PC-3 (cell line): ENCODE measurements around the gene FXYD5. TPM values are rescaled to one million over a fixed set of nuclear protein-coding genes. Genes with fewer than 3 reads are reported as not detected.
A peak's percentile ranks its signal among the peaks of the same experiment; 100 is the strongest.

Experiments used
- ATAC-seq: fragments of 200-7000 bp; cut with Tn5 transposase; 2 replicates; pipeline ENCODE4 v1.9.1; 2020; ENCODE audit warnings: mild to moderate bottlenecking, moderate library complexity
- BruUV-seq: library from RNA; stranded (reverse); fragments of 400-500 nt; replicated peaks from 2 replicates; lab custom pipeline; 2021; lab: Mats Ljungman, UMichigan
- CTCF ChIA-PET: fragments of 300-600 bp; sonication (Branson Sonifier 250); formaldehyde crosslinking; loops from one replicate; lab custom pipeline; 2022; ENCODE audit warnings: antibody characterized with exemption; lab: Charles Lee
- POLR2A ChIA-PET: fragments of 300-600 bp; sonication (Branson Sonifier 250); formaldehyde crosslinking; loops from one replicate; lab custom pipeline; 2022; ENCODE audit warnings: antibody characterized with exemption; ENCODE audit not compliant: unreplicated experiment; lab: Charles Lee
- DNase-seq: peaks from one replicate; pipeline ENCODE4 v3.0.0-alpha.2; 2015
- H2AFZ ChIP-seq: fragments of 300-600 bp; sonication (generic); 2 replicates; pipeline ENCODE4 v1.6.0; 2016; ENCODE audit warnings: antibody characterized with exemption, low read length
- H3F3A ChIP-seq: fragments of 300-600 bp; sonication (generic); one replicate; pipeline ENCODE4 v1.6.0; 2017; ENCODE audit warnings: antibody characterized with exemption, low read length, control low read depth, mild to moderate bottlenecking; ENCODE audit not compliant: unreplicated experiment
- H3K27ac ChIP-seq: fragments of 300-600 bp; sonication (generic); 2 replicates; pipeline ENCODE4 v1.5.1; 2016; ENCODE audit warnings: mild to moderate bottlenecking, low read length
- H3K27me3 ChIP-seq: fragments of 300-600 bp; sonication (generic); 2 replicates; pipeline ENCODE4 v1.6.1; 2016; ENCODE audit warnings: low read length, mixed read lengths
- H3K36me3 ChIP-seq: fragments of 300-600 bp; sonication (generic); 2 replicates; pipeline ENCODE4 v1.6.1; 2016; ENCODE audit warnings: low read depth, mixed run types, low read length, mixed read lengths
- H3K4me1 ChIP-seq: fragments of 300-600 bp; sonication (generic); 2 replicates; pipeline ENCODE4 v1.5.1; 2016; ENCODE audit warnings: low read length; ENCODE audit not compliant: insufficient read depth
- H3K4me2 ChIP-seq: fragments of 300-600 bp; sonication (generic); 2 replicates; pipeline ENCODE4 v1.6.0; 2016; ENCODE audit warnings: low read length
- H3K4me3 ChIP-seq: fragments of 300-600 bp; sonication (generic); 2 replicates; pipeline ENCODE4 v1.5.1; 2016; ENCODE audit warnings: mild to moderate bottlenecking, low read length, mixed read lengths
- H3K79me2 ChIP-seq: fragments of 300-600 bp; sonication (generic); 2 replicates; pipeline ENCODE4 v1.6.1; 2017; ENCODE audit warnings: low read length, mixed read lengths
- H3K9ac ChIP-seq: fragments of 300-600 bp; sonication (generic); 2 replicates; pipeline ENCODE4 v1.6.0; 2016; ENCODE audit warnings: mild to moderate bottlenecking, low read length
- H3K9me2 ChIP-seq: fragments of 300-600 bp; sonication (generic); replicated peaks from 2 replicates; pipeline ENCODE4 v1.6.1; 2016; ENCODE audit warnings: mixed run types, low read length, mixed read lengths
- H3K9me3 ChIP-seq: fragments of 300-600 bp; sonication (generic); 2 replicates; pipeline ENCODE4 v1.6.1; 2016; ENCODE audit warnings: low read length, mixed read lengths
- H4K20me1 ChIP-seq: fragments of 300-600 bp; sonication (generic); 2 replicates; pipeline ENCODE4 v1.6.1; 2016; ENCODE audit warnings: low read length, mixed read lengths
- CTCF ChIP-seq: fragments of 300-600 bp; sonication (generic); conservative IDR thresholded peaks from 2 replicates; pipeline ENCODE4 v1.5.1; 2017; ENCODE audit warnings: antibody characterized with exemption, low read depth, mild to moderate bottlenecking, low read length
- EZH2 ChIP-seq: fragments of 300-600 bp; sonication (generic); IDR thresholded peaks from one replicate; pipeline ENCODE4 v1.6.1; 2017; ENCODE audit warnings: antibody characterized with exemption, mild to moderate bottlenecking, low read length; ENCODE audit not compliant: unreplicated experiment
- EZH2phosphoT487 ChIP-seq: fragments of 300-600 bp; sonication (generic); IDR thresholded peaks from 2 replicates; pipeline ENCODE4 v1.6.1; 2018; ENCODE audit warnings: mild to moderate bottlenecking, antibody characterized with exemption, low read length, borderline replicate concordance
- intact Hi-C: fragments of 100-400 bp; cut with micrococcal nuclease; formaldehyde crosslinking; loops from 2 replicates; pipeline ENCODE4 v1.9.0; 2023
- total RNA-seq: library from RNA; depleted of rRNA; stranded (reverse); fragments of >200 nt; gene quantifications from 2 replicates; pipeline ENCODE4 v1.2.3, GENCODE V29; 2014

Gene FXYD5
- total RNA-seq, 1 experiment from 2014 or later = 123 TPM

- Histone ChIP-seq H3K4me2 (peak overlapping the region; percentile 50), H3K27ac (peak overlapping the region; percentile 89), H3K4me3 (no peak overlapping the region), H3K27me3 (no peaks in the 10 kb centered on the region), H3F3A (no peaks in the 10 kb centered on the region), H3K36me3 (no peaks in the 10 kb centered on the region), H3K9me3 (no peaks in the 10 kb centered on the region), H3K9me2 (no peaks in the 10 kb centered on the region), H3K79me2 (no peaks in the 10 kb centered on the region), H3K9ac (peak overlapping the region; percentile 45), H3K4me1 (peaks cover 7% of the 10 kb centered on the region), H2AFZ (no peak overlapping the region), H4K20me1 (no peaks in the 10 kb centered on the region)
- BruUV-seq = no TSS peak
- DNase-seq (peak; percentile 80), ATAC-seq (peak; percentile 88)
- intact Hi-C loops = no loop called here
- POLR2A ChIA-PET = no interaction called here
- no peak for TF ChIP-seq EZH2phosphoT487
- CTCF ChIA-PET = no interaction called here
These were observed 47.0 kb upstream of the FXYD5 start for GRCh38 chr19:35107545-35107944.

DNA sequence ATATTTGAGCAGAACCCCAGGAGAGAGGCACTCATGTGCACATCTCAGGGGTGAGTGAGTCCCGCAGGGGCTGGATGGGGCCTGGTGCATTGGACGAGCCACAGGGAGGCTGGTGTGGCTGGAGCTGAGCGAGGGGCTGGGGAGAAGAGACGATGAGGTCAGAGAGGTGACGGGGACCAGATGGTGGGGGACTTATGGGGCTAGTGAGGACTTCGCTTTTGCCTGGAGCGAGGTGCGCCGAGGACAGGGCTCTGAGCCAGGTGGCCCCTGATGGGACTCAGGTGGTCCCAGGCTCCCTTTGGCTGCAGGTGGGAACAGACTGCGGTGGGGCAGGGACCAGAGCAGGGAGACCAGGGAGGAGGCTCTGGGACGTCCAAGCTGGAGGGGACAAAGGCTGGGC, 45.8 kb upstream of the FXYD5 start:
- no peaks in the 10 kb centered on the region for H3K9me3 ChIP-seq
- no peaks in the 10 kb centered on the region for H4K20me1 ChIP-seq
- intact Hi-C loops = no loop called here
- no peak for ATAC-seq
- H3K9me2 ChIP-seq = no peaks in the 10 kb centered on the region
- H3K27me3 ChIP-seq = no peaks in the 10 kb centered on the region
- DNase-seq = no peak
- H3K36me3 ChIP-seq = no peaks in the 10 kb centered on the region
- CTCF ChIA-PET = no interaction called here
- H3F3A ChIP-seq = no peaks in the 10 kb centered on the region
- BruUV-seq = no TSS peak
- TF ChIP-seq EZH2phosphoT487 (no peak), CTCF (no peak)
- no peak overlapping the region for H3K4me2 ChIP-seq
- POLR2A ChIA-PET = no interaction called here
- H3K4me1 ChIP-seq = peaks cover 7% of the 10 kb centered on the region
- no peak overlapping the region for H3K4me3 ChIP-seq
- H3K9ac ChIP-seq = no peak overlapping the region
- H3K79me2 ChIP-seq = no peaks in the 10 kb centered on the region
- no peak overlapping the region for H2AFZ ChIP-seq
- no peak overlapping the region for H3K27ac ChIP-seq

DNA sequence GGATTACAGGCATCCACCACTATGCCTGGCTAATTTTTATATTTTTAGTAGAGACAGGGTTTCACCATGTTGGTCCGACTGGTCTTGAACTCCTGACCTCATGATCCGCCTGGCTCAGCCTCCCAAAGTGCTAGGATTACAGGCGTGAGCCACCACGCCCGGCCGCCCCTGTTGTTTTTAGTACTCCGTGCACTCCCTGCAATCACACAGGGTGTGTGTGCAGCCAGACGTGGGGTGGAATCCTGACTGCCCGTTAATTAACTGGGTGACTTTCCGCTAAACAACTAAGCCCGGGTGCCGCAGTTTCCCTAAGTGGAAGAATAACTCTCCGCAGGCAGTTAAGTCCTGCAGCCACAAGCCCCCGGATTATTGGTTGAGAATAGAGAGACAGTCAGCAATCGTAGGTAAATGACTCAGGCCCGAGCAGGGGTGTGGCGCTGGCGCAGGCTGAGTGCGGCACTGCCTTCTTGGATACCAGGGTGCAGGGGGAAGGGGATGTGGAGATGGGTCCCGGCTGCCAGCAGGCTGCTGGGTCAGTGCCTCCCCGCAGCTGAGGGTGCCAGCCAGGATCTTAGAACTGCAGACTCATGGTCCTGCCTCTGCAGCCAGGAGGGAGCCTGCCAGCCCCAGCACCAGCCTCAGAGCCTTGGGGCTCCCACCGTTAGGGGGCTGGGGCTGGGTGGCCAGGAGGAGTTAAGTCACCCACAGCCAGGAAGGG, 45.0 kb upstream of the FXYD5 start:
- Histone ChIP-seq H2AFZ (no peak overlapping the region), H4K20me1 (no peaks in the 10 kb centered on the region), H3K27ac (no peak overlapping the region), H3K36me3 (no peaks in the 10 kb centered on the region), H3K4me1 (peaks cover 12% of the 10 kb centered on the region), H3K9ac (no peak overlapping the region), H3F3A (no peaks in the 10 kb centered on the region), H3K4me2 (no peak overlapping the region), H3K27me3 (no peaks in the 10 kb centered on the region), H3K4me3 (no peak overlapping the region), H3K79me2 (no peaks in the 10 kb centered on the region), H3K9me3 (no peaks in the 10 kb centered on the region), H3K9me2 (no peaks in the 10 kb centered on the region)
- no TSS peak for BruUV-seq
- ATAC-seq (no peak), DNase-seq (no peak)
- intact Hi-C loops = no loop called here
- TF ChIP-seq CTCF (no peak), EZH2phosphoT487 (no peak), EZH2 (no peak)
- CTCF ChIA-PET = no interaction called here
- POLR2A ChIA-PET = no interaction called here
